Fibroblast of skin of right biceps (primary cell): Measurements from ENCODE around the gene MARS2.
"Not testable (repeated sequence)": the region's sequence is repeated elsewhere in the genome, so short reads cannot be mapped to it uniquely, and the experiment has no call there.

Experiments used
- DNase-seq: peaks from one replicate; pipeline ENCODE4 v3.0.0-alpha.2; 2013

The MARS2 gene

DNA sequence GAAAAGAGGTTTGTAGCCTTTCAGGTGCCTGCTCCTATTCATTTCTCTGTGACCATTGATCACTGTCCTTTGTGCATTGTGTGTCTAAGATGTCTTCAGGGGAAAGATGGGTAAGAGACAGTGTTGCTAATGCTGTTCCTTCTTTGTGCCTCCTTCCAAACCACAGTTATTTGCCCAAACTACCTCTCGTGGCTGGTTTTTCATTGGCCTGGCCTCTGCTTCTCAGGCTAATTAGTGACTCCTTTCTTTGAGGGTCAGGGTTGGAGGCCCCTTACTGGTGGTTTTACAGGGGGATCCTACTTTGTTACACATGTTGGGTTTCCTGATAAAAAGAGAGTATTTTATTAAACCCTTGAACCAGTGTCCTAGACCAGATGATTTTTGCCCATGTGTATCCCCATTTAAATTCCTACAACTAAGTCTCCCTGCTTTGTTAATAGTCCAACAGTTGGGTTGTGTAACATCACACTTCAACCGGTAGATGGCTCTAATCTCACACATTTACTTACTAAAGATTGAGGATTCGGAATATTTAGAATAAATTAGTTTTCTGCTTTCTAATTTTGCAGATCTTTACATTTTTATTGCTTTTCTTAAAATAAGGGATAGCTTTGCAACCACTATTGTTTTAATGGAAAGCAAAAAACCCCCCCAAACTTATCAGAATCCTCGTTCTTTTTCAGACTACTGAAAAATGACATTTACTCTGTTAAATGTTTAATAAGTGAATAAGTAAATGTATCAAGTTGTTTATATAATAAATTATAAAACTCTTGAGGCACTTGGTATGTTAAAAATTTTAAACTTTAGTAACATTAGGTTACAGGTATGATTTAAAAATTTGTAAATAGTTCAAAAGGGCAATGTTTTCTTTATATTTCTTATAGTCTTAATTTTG is 2.4 kb downstream of the MARS2 start:
- DNase-seq = peak; percentile 62

DNA sequence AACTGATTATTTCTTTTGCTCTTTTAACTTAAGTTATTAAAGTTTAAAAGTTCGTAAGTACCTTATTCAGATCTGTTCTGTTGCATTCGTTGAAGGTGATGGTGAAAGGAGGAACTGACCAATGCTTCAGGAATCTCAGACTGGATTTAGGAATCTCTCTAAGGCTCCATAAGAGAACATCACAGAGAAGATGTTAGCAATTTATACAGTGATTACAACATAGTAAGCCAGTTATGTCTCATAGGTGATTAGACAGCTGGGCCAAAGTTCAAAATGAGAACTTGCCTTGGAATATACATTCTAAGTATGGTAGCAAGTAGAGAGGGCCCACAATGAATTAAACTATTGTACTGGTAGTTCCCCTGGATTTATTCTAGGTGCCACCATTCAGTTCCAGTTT is 3.2 kb downstream of the MARS2 start:
- peak; percentile 76 for DNase-seq

DNA sequence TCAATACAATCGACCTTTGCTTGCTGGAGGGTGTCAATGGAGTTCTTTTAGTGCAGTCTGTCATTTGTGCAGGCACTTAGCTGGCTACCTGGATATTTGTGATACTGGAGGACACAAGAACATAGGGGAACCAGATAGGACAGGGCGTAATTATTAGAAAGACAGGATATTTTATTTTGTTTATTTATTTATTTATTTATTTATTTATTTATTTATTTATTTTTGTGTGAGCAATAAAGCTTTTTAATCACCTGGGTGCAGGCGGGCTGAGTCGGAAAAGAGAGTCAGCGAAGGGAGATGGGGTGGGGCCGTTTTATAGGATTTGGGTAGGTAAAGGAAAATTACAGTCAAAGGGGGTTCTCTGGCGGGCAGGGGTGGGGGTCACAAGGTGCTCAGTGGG is 4.0 kb downstream of the MARS2 start:
- DNase-seq = not testable (repeated sequence)

DNA sequence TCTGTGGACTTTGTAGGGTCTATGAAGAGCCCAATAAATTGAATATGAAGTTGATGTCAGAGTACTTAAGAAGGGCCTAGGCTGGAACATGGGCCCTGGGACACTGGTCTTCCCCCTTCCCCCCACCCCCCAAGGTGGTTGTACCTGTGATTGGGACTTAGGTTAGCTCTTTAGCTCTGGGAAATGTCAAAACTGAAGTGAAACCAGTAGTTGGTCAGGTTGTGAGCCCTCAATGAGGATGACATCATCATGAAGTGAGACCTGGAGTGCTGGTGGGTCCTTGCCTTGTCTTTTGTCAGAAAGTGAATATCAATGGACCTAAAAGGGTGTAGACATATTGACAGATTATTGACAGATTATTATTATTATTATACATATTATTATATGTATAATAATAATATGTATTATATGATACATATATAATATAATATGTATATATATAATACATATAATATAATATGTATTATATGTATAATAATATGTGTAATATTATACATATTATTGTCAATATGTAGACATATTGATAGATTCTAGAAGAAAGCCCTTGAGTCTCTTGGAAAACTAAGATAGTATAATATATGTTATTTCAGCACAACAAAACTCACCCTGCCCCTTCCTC is 5.4 kb downstream of the MARS2 start:
- DNase-seq = no peak

- DNase-seq = no peak
Measured at GRCh38 chr2:197711578-197711977, 6.4 kb downstream of the MARS2 start.

GRCh38 chr2:197713271-197713670 is 8.1 kb downstream of the MARS2 start:
- DNase-seq = no peak

DNA sequence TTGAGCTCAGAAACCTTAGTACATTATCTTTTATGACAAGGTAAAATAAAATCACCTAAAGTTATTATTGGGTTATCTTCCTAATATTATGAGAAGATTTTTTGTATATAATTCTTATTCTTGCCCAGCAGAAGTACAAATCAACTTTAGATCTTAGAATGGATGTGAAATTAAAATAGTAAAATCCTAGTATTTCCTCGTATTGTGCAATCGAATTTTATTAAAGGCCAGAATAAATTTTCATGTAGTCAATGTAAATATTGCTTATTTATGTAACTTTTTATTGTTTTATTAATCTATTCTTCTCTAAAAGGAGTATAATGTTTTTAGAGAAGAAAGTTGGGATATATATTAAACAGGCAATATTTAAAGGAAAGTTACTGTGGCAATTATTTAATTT is 12.7 kb downstream of the MARS2 start:
- no peak for DNase-seq

GRCh38 chr2:197727011-197727410 is 21.8 kb downstream of the MARS2 start:
- DNase-seq = no peak

DNA sequence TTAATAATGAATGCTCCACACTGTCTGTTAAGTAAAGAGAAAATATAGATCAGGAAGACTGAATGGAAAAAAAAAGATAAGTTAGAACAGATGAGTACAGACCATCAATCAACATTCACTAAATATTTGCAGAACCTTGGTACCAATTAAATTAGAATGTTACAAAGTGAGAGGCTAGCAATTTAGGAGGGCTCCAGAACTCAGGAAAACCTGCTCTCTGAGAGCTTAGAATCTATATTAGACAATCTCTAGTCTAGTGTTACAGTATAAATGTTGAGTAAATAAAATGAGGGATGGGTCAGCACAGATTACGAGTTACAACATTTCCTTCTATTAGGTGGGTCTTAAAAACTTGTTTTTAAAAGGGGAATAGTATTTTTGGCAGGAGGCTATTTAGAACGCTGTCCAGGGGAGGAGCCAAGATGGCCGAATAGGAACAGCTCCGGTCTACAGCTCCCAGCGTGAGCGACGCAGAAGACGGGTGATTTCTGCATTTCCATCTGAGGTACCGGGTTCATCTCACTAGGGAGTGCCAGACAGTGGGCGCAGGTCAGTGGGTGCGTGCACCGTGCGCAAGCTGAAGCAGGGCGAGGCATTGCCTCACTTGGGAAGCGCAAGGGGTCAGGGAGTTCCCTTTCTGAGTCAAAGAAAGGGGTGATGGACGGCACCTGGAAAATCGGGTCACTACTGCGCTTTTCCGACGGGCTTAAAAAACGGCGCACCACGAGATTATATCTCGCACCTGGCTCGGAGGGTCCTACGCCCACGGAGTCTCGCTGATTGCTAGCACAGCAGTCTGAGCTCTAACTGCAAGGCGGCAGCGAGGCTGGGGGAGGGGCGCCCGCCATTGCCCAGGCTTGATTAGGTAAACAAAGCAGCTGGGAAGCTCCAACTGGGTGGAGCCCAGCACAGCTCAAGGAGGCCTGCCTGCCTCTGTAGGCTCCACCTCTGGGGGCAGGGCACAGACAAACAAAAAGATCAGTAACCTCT is 23.7 kb downstream of the MARS2 start:
- not testable (repeated sequence) for DNase-seq

DNA sequence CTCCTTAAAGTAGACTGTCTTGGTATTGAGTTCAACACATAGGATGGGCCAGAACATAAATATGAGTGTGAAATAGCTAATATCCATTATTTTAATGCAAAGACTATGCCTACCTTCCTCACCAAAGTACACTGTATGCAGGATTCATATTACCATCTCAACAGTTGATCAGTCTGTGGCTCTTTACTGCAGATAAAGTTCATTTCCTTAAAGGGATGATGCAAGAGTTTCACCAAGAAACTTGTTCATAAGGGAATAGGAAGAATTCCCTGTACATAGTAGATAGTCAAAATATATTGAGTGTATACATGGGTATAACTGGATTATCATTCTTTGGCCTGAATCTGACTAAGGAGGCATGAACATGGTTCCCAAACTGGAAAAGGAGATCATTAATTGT is 35.0 kb downstream of the MARS2 start:
- no peak for DNase-seq
